Transverse colon (tissue), 4 donors: ENCODE data around the gene RHOT2. TPM values are rescaled to one million over a fixed set of nuclear protein-coding genes. Genes with fewer than 3 reads are reported as not detected.

ENCODE experiments used
- DNase-seq: peaks from one replicate; pipeline ENCODE4 v3.0.0-alpha.2; 2019
- H3K27ac ChIP-seq, 4 donors: fragments of 200-600 bp; sonication (generic); 2 replicates each; pipeline ENCODE4 v1.5.1; 2016 to 2018; ENCODE audit warnings: inconsistent platforms in 4 of 4
- H3K27me3 ChIP-seq: fragments of 200-600 bp; sonication (generic); 2 replicates; pipeline ENCODE4 v1.5.1; 2017; ENCODE audit warnings: inconsistent platforms
- H3K36me3 ChIP-seq, 4 donors: fragments of 200-600 bp; sonication (generic); 2 replicates each; pipeline ENCODE4 v1.5.1; 2017 to 2019; ENCODE audit warnings: inconsistent platforms in 4 of 4
- H3K4me1 ChIP-seq, 4 donors: fragments of 200-600 bp; sonication (generic); 2 replicates each; pipeline ENCODE4 v1.5.1; 2017 to 2020; ENCODE audit warnings: inconsistent platforms in 4 of 4
- H3K4me3 ChIP-seq, 4 donors: fragments of 200-600 bp; sonication (generic); 1 replicate in 1 of 4; 2 replicates in 3 of 4; pipeline versions ENCODE4 v1.5.1 to v1.6.1; 2017 to 2019; ENCODE audit warnings: inconsistent platforms in 4 of 4
- H3K9me3 ChIP-seq, 2 donors: fragments of 200-600 bp; sonication (generic); 2 replicates each; pipeline ENCODE4 v1.5.1; 2017 to 2019; ENCODE audit warnings: inconsistent platforms in 2 of 2
- CTCF ChIP-seq, 5 experiments: fragments of 200-600 bp in 3 of 5; fragments of 450-650 bp in 2 of 5; sonication (generic) in 3 of 5; IDR thresholded peaks; 1 replicate in 2 of 5; 2 replicates in 3 of 5; pipeline ENCODE4 v1.5.1; 2016 to 2017; ENCODE audit warnings: antibody characterized with exemption in 5 of 5, inconsistent platforms in 3 of 5, mild to moderate bottlenecking in 2 of 5, moderate library complexity in 1 of 5
- EP300 ChIP-seq: sonication (generic); formaldehyde crosslinking; IDR thresholded peaks from one replicate; pipeline ENCODE4 v1.6.1; 2017; ENCODE audit warnings: antibody characterized with exemption, low read depth
- POLR2A ChIP-seq: fragments of 450-650 bp; IDR thresholded peaks from one replicate; pipeline ENCODE4 v1.6.1; 2016; ENCODE audit warnings: antibody characterized with exemption, mild to moderate bottlenecking, moderate library complexity
- POLR2AphosphoS5 ChIP-seq, 3 donors: sonication (generic); formaldehyde crosslinking; IDR thresholded peaks; one replicate each; pipeline ENCODE4 v1.6.1; 2016; ENCODE audit warnings: antibody characterized with exemption in 3 of 3
- WGBS, 2 donors: methylation state at CpG; one replicate each; pipeline ENCODE4 v1.1.5; 2018; ENCODE audit warnings: low coverage in 1 of 2; 5-methylcytosine and 5-hydroxymethylcytosine counted together
- in situ Hi-C, 4 donors: fragments of 200-750 bp; cut with MboI; loops; one replicate each; pipeline versions ENCODE4 v1.15.0 to v1.15.1; 2017; ENCODE audit warnings: low sequenced_read_pairs in 3 of 4, low pct_ligation_motif_present in 1 of 4, low pct_unique_long_range_greater_than_20kb in 1 of 4
- intact Hi-C: fragments of 100-400 bp; cut with DNase I; formaldehyde crosslinking; loops from one replicate; pipeline ENCODE4 v1.15.1; 2023; ENCODE audit warnings: low total_unique reads
- total RNA-seq, 4 donors: library from RNA; depleted of rRNA; stranded (reverse); fragments of >200 nt; gene quantifications; one replicate each; pipeline ENCODE4 v1.1.0, GENCODE V29; 2016

RHOT2 gene
- total RNA-seq, 4 donors from 2014 or later = 133 to 386 (median 259) TPM

- no peak for TF ChIP-seq POLR2AphosphoS5 (IDR thresholded peaks at IDR 0.05)
- TF ChIP-seq EP300 = no peak
- no peak for TF ChIP-seq CTCF (IDR thresholded peaks at IDR 0.05)
- TF ChIP-seq POLR2A = no peak
- WGBS, 2 donors = 73% methylated on average over 7 of the region's 7 CpGs; no CpG with 5 or more reads in 1 of the 2 donors
- no peaks in the 10 kb centered on the region for H3K9me3 ChIP-seq
- H3K4me3 ChIP-seq = no peak overlapping the region
- H3K27ac ChIP-seq = no peak overlapping the region
- intact Hi-C loops (no loop called here), in situ Hi-C loops (no loop called here)
- peaks cover 99% of the 10 kb centered on the region for H3K27me3 ChIP-seq
- DNase-seq = no peak
- H3K36me3 ChIP-seq = no peaks in the 10 kb centered on the region
- H3K4me1 ChIP-seq = peaks cover 0 to 12% (median 8%) of the 10 kb centered on the region in 4 donors
Observed at GRCh38 chr16:704047-704446, 36.1 kb downstream of the RHOT2 start.

GRCh38 chr16:704552-705380, 36.8 kb downstream of the RHOT2 start:
- Histone ChIP-seq H3K4me1 (peaks cover 0 to 12% (median 8%) of the 10 kb centered on the region in 4 donors), H3K27me3 (peaks cover 99% of the 10 kb centered on the region), H3K27ac (no peak overlapping the region), H3K9me3 (no peaks in the 10 kb centered on the region), H3K36me3 (no peaks in the 10 kb centered on the region), H3K4me3 (no peak overlapping the region)
- no peak for DNase-seq
- in situ Hi-C loops (no loop called here), intact Hi-C loops (loop anchor here (5.0 kb wide), 1 partner anchor 183 kb away; no protein-coding TSS in a partner anchor)
- TF ChIP-seq POLR2A (no peak), CTCF (IDR thresholded peaks at IDR 0.05) (no peak), POLR2AphosphoS5 (IDR thresholded peaks at IDR 0.05) (no peak), EP300 (no peak)
- WGBS, 2 donors = 17% methylated on average over 35 of the region's 50 CpGs; no CpG with 5 or more reads in 1 of the 2 donors

- H3K4me3 ChIP-seq = no peak within 1 kb of the TSS
- TF ChIP-seq CTCF (IDR thresholded peaks at IDR 0.05) (no peak), EP300 (no peak), POLR2AphosphoS5 (IDR thresholded peaks at IDR 0.05) (no peak), POLR2A (no peak)
- intact Hi-C loops = loop anchor here (5.0 kb wide), 1 partner anchor 182 kb away; no protein-coding TSS in a partner anchor
Observed at GRCh38 chr16:705431-706188, 37.7 kb downstream of the RHOT2 start, which contains the start of gene FBXL16. Gene FBXL16, minus strand, starts transcription at chr16:705801. Its CDS starts 8,396 bp downstream, at chr16:697405.

More at GRCh38 chr16:705431-706188, 37.7 kb downstream of the RHOT2 start, which contains the start of gene FBXL16:
- Histone ChIP-seq H3K27ac (no peak within 1 kb of the TSS), H3K9me3 (no peaks in the 10 kb centered on the region), H3K4me1 (peaks cover 0 to 10% (median 7%) of the 10 kb centered on the region in 4 donors), H3K27me3 (peaks cover 99% of the 10 kb centered on the region), H3K36me3 (no peaks in the 10 kb centered on the region)
- no peak for DNase-seq
- WGBS, 2 donors = 1% methylated on average over 45 of the region's 115 CpGs; no CpG with 5 or more reads in 1 of the 2 donors
- in situ Hi-C loops = no loop called here
